SU-DHL-6 (cell line): ENCODE measurements around the gene ATIC.

Experiments used
- H2AFZ ChIP-seq: fragments of 200-600 bp; sonication (generic); 2 replicates; pipeline ENCODE4 v1.6.1; 2014; ENCODE audit warnings: low read depth, mild to moderate bottlenecking, moderate library complexity, mixed read lengths, antibody characterized with exemption, low read length; ENCODE audit not compliant: severe bottlenecking
- H3F3A ChIP-seq: fragments of 200-600 bp; shearing (Covaris generic); 2 replicates; pipeline ENCODE4 v1.6.0; 2016; ENCODE audit warnings: antibody characterized with exemption, mild to moderate bottlenecking; ENCODE audit not compliant: insufficient read depth
- H3K27ac ChIP-seq: fragments of 200-600 bp; sonication (generic); 2 replicates; pipeline ENCODE4 v1.5.1; 2016; ENCODE audit warnings: low read depth, mild to moderate bottlenecking, low read length, moderate library complexity, mixed read lengths
- H3K27me3 ChIP-seq: fragments of 200-600 bp; sonication (generic), shearing (Covaris generic); 2 replicates; pipeline ENCODE4 v1.6.0; 2014; ENCODE audit warnings: mild to moderate bottlenecking, low read length
- H3K36me3 ChIP-seq: fragments of 200-600 bp; sonication (generic); 2 replicates; pipeline ENCODE4 v1.6.1; 2014; ENCODE audit warnings: mild to moderate bottlenecking, low read length, mixed read lengths
- H3K4me2 ChIP-seq: fragments of 300-600, 200-600 bp; shearing (Covaris generic), sonication (generic); 2 replicates; pipeline ENCODE4 v1.6.0; 2014; ENCODE audit warnings: low read length, low read depth, mild to moderate bottlenecking; ENCODE audit not compliant: poor library complexity, severe bottlenecking
- H3K4me3 ChIP-seq: fragments of 200-600 bp; sonication (generic); 2 replicates; pipeline ENCODE4 v1.5.1; 2014; ENCODE audit warnings: antibody characterized with exemption, low read length, mild to moderate bottlenecking, mixed read lengths; ENCODE audit not compliant: insufficient read depth, poor library complexity, severe bottlenecking
- H3K79me2 ChIP-seq: fragments of 200-600 bp; sonication (generic); 2 replicates; pipeline ENCODE4 v1.6.1; 2014; ENCODE audit warnings: mild to moderate bottlenecking, low read length, moderate library complexity; ENCODE audit not compliant: insufficient read depth
- H3K9ac ChIP-seq: fragments of 200-600 bp; sonication (generic); 2 replicates; pipeline ENCODE4 v1.7.0; 2014; ENCODE audit warnings: mild to moderate bottlenecking, low read length
- H3K9me2 ChIP-seq: fragments of 200-600 bp; sonication (generic); replicated peaks from 2 replicates; pipeline ENCODE4 v1.6.1; 2014; ENCODE audit warnings: low read length; ENCODE audit not compliant: insufficient read depth
- H3K9me3 ChIP-seq: fragments of 200-600 bp; sonication (generic); 2 replicates; pipeline ENCODE4 v1.6.1; 2014; ENCODE audit warnings: low read length, mixed read lengths; ENCODE audit not compliant: insufficient read depth
- H4K20me1 ChIP-seq: fragments of 200-600 bp; sonication (generic); 2 replicates; pipeline ENCODE4 v1.6.1; 2014; ENCODE audit warnings: low read depth, mild to moderate bottlenecking, antibody characterized with exemption, low read length, moderate library complexity, mixed read lengths
- EZH2phosphoT487 ChIP-seq: fragments of 200-600 bp; sonication (generic), shearing (Covaris generic); conservative IDR thresholded peaks from 2 replicates; pipeline ENCODE4 v1.6.1; 2018; ENCODE audit warnings: mild to moderate bottlenecking, antibody characterized with exemption, low read length, moderate library complexity, mixed read lengths
- TF ChIP-seq, protein P1 (sequence below): fragments of 200-600 bp; sonication (generic); IDR thresholded peaks from one replicate; pipeline ENCODE4 v1.5.1; 2017; ENCODE audit warnings: antibody characterized with exemption, mild to moderate bottlenecking, low read length, moderate library complexity; ENCODE audit not compliant: insufficient read depth, poor library complexity, severe bottlenecking

ATIC gene

DNA sequence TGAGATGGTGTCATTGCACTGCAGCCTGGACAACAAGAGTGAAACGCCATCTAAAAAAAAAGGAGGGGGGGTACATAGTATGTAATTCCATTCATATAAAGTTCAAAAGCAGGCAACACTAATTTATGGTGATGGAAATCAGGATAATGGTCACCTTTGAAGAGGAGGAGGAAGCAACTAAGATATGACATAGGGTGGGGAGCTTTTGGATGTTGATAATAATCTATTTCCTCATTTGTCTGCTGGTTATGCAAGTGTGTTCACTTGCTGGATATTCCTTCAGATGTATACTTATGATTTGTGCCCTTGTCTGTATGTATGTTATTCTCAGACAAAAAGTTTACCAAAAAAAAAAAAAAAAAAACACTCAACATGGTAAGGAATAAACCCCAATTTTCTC lies 28.6 kb upstream of the ATIC start:
- TF ChIP-seq EZH2phosphoT487 = no peak
- TF ChIP-seq, protein P1, sequence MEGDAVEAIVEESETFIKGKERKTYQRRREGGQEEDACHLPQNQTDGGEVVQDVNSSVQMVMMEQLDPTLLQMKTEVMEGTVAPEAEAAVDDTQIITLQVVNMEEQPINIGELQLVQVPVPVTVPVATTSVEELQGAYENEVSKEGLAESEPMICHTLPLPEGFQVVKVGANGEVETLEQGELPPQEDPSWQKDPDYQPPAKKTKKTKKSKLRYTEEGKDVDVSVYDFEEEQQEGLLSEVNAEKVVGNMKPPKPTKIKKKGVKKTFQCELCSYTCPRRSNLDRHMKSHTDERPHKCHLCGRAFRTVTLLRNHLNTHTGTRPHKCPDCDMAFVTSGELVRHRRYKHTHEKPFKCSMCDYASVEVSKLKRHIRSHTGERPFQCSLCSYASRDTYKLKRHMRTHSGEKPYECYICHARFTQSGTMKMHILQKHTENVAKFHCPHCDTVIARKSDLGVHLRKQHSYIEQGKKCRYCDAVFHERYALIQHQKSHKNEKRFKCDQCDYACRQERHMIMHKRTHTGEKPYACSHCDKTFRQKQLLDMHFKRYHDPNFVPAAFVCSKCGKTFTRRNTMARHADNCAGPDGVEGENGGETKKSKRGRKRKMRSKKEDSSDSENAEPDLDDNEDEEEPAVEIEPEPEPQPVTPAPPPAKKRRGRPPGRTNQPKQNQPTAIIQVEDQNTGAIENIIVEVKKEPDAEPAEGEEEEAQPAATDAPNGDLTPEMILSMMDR = no peak
- H3K79me2 ChIP-seq = no peaks in the 10 kb centered on the region
- H3K9me3 ChIP-seq = no peaks in the 10 kb centered on the region
- H3K27ac ChIP-seq = no peak overlapping the region
- no peak overlapping the region for H3K9ac ChIP-seq
- no peak overlapping the region for H2AFZ ChIP-seq
- no peaks in the 10 kb centered on the region for H4K20me1 ChIP-seq
- H3K27me3 ChIP-seq = no peaks in the 10 kb centered on the region
- no peak overlapping the region for H3K4me2 ChIP-seq
- no peaks in the 10 kb centered on the region for H3K9me2 ChIP-seq
- no peaks in the 10 kb centered on the region for H3F3A ChIP-seq
- no peaks in the 10 kb centered on the region for H3K36me3 ChIP-seq
- no peak overlapping the region for H3K4me3 ChIP-seq

DNA sequence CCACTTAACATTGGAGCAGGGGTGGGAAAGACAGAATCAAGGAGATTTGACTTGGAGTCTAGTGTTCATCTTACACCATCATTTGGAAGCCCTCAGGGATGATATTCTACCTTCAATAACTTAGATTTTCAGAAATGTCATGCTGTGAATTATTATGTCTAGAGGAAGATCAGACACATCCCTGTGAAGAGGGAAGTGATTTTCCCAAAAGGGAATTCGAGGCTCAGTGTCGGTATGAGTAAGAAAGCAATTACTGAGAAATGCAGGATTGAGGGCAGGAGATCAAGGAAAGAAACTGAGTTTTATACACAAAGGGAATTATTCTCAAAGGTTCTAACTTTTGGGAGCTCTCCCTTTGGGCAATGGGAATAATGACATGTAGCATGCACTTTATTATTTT lies 25.6 kb upstream of the ATIC start:
- no peak for TF ChIP-seq EZH2phosphoT487
- TF ChIP-seq, protein P1 = no peak

DNA sequence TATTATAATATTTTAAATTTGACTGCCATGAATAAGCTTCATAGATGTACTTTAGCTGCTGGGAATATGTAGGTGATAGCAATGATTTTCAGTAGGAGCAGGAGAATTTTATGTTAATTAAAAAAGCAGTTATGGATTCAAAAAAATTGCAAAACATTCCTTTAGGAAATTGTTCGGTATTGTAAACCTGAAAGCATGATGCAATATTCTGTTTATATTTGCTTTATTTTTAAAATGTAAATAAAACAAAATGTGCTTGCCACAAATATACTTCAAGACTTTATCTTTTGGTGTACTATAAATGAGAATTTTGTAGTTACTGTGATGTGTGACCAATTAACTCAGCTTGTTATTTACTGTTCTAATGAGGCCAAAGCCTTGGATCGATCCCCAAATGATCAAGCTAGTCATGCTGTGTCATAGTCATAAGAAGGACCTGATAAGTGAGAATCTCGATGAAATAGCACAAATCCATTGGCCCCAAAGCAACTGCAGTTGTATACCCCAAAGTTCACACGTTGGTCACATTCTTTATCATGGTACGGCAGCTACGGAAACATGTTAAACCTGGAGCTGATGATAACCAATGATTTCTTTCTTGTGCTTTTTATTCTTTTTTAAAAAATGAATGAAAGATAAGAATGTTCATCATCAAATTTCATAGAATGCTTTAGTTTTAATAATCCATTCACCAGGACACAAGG lies 23.6 kb upstream of the ATIC start:
- Histone ChIP-seq H3K9me2 (no peaks in the 10 kb centered on the region), H3K27ac (no peak overlapping the region), H3K79me2 (no peaks in the 10 kb centered on the region), H2AFZ (no peak overlapping the region), H3K9me3 (no peaks in the 10 kb centered on the region), H3K9ac (no peak overlapping the region), H3F3A (no peaks in the 10 kb centered on the region), H4K20me1 (no peaks in the 10 kb centered on the region), H3K27me3 (no peaks in the 10 kb centered on the region), H3K4me3 (no peak overlapping the region), H3K4me2 (no peak overlapping the region), H3K36me3 (no peaks in the 10 kb centered on the region)
- TF ChIP-seq EZH2phosphoT487 = no peak
- TF ChIP-seq, protein P1 = no peak

More for the DNA sequence above, 25.6 kb upstream of the ATIC start:
- no peaks in the 10 kb centered on the region for H4K20me1 ChIP-seq
- no peaks in the 10 kb centered on the region for H3K27me3 ChIP-seq
- no peak overlapping the region for H3K9ac ChIP-seq
- H3K27ac ChIP-seq = no peak overlapping the region
- H3K4me2 ChIP-seq = no peak overlapping the region
- no peak overlapping the region for H3K4me3 ChIP-seq
- H3K9me2 ChIP-seq = no peaks in the 10 kb centered on the region
- no peaks in the 10 kb centered on the region for H3K79me2 ChIP-seq
- H3K9me3 ChIP-seq = no peaks in the 10 kb centered on the region
- no peak overlapping the region for H2AFZ ChIP-seq
- H3K36me3 ChIP-seq = no peaks in the 10 kb centered on the region
- H3F3A ChIP-seq = no peaks in the 10 kb centered on the region
